HCT116 (cell line): ENCODE measurements around the gene ELL2. TPM values are rescaled to one million over a fixed set of nuclear protein-coding genes. Genes with fewer than 3 reads are reported as not detected.

Experiments
- ATAC-seq: fragments of 200-7000 bp; cut with Tn5 transposase; 2 replicates; pipeline ENCODE4 v1.9.1; 2020; ENCODE audit warnings: mild to moderate bottlenecking, moderate library complexity
- BruUV-seq: library from RNA; stranded (reverse); fragments of 400-500 nt; replicated peaks from 2 replicates; lab custom pipeline; 2021; lab: Mats Ljungman, UMichigan
- CTCF ChIA-PET: fragments of 300-600 bp; sonication (Branson Sonifier 250); formaldehyde crosslinking; loops from one replicate; lab custom pipeline; 2021; ENCODE audit warnings: antibody characterized with exemption; lab: Charles Lee
- POLR2A ChIA-PET: fragments of 300-600, 350-600 bp; sonication (Branson Sonifier 250); formaldehyde crosslinking; loops from one replicate; lab custom pipeline; 2021; ENCODE audit warnings: antibody characterized with exemption; lab: Charles Lee
- RAD21 ChIA-PET, 2 experiments: fragments of 300-600 bp; sonication (Branson Sonifier 250); formaldehyde crosslinking; loops; one replicate each; lab custom pipeline; 2023; ENCODE audit warnings: low total read pairs in 2 of 2; ENCODE audit not compliant: uncharacterized antibody in 2 of 2, unreplicated experiment in 2 of 2, low non-redundant PET in 1 of 2; lab: Charles Lee
- DNase-seq: peaks from one replicate; pipeline ENCODE4 v3.0.0-alpha.2; 2010; ENCODE audit warnings: low read depth, low spot score
- H2AFZ ChIP-seq: fragments of 200-600 bp; shearing (Covaris generic), sonication (generic); 2 replicates; pipeline ENCODE4 v1.6.1; 2017; ENCODE audit warnings: low read depth, mixed run types, mixed read lengths, antibody characterized with exemption, low read length; ENCODE audit not compliant: poor library complexity, severe bottlenecking
- H3K27ac ChIP-seq: 2 replicates; pipeline ENCODE4 v1.5.1; 2012; ENCODE audit warnings: low read depth, low read length
- H3K27me3 ChIP-seq: fragments of 200-600 bp; sonication (generic); 2 replicates; pipeline ENCODE4 v1.6.1; 2016; ENCODE audit warnings: mixed run types, low read length, mixed read lengths; ENCODE audit not compliant: insufficient read depth
- H3K36me3 ChIP-seq, 2 experiments: fragments of 200-500 bp in 1 of 2; fragments of 200-600 bp in 1 of 2; sonication (Bioruptor generic) in 1 of 2; sonication (generic) in 1 of 2; 2 replicates each; pipeline versions ENCODE4 v1.5.1 to v1.6.1; 2014 to 2016; ENCODE audit warnings: low read length in 2 of 2, inconsistent platforms in 1 of 2, mixed read lengths in 1 of 2, mixed run types in 1 of 2; ENCODE audit not compliant: insufficient read depth in 2 of 2, control insufficient read depth in 1 of 2
- H3K4me1 ChIP-seq, 2 experiments: fragments of 200-600 bp in 1 of 2; sonication (generic) in 1 of 2; 2 replicates each; pipeline versions ENCODE4 v1.5.1 to v1.6.1; 2012 to 2017; ENCODE audit warnings: low read length in 2 of 2, inconsistent platforms in 1 of 2, mild to moderate bottlenecking in 1 of 2, mixed read lengths in 1 of 2, mixed run types in 1 of 2, moderate library complexity in 1 of 2; ENCODE audit not compliant: insufficient read depth in 2 of 2, control insufficient read depth in 1 of 2
- H3K4me2 ChIP-seq: fragments of 200-600 bp; sonication (generic); 2 replicates; pipeline ENCODE4 v1.6.1; 2017; ENCODE audit warnings: mixed run types, low read length, mixed read lengths
- H3K4me3 ChIP-seq, 2 experiments: fragments of 200-600 bp in 1 of 2; sonication (generic) in 1 of 2; replicated peaks in 1 of 2; 2 replicates each; pipeline ENCODE4 v1.5.1; 2011 to 2016; ENCODE audit warnings: low read length in 2 of 2, control low read depth in 1 of 2, low read depth in 1 of 2, mild to moderate bottlenecking in 1 of 2, mixed read lengths in 1 of 2, mixed run types in 1 of 2
- H3K79me2 ChIP-seq: fragments of 200-600 bp; sonication (generic); 2 replicates; pipeline ENCODE4 v1.6.1; 2017; ENCODE audit warnings: mild to moderate bottlenecking, mixed run types, low read length, moderate library complexity, mixed read lengths; ENCODE audit not compliant: insufficient read depth
- H3K9ac ChIP-seq: fragments of 200-600 bp; sonication (generic); 2 replicates; pipeline ENCODE4 v1.6.1; 2016; ENCODE audit warnings: low read length, mixed read lengths
- H3K9me2 ChIP-seq: fragments of 200-600 bp; sonication (generic), shearing (Covaris generic); 2 replicates; pipeline ENCODE4 v1.6.1; 2017; ENCODE audit warnings: mixed run types, mild to moderate bottlenecking, moderate library complexity; ENCODE audit not compliant: insufficient read depth
- H3K9me3 ChIP-seq, 2 experiments: fragments of 200-500 bp in 1 of 2; fragments of 200-600 bp in 1 of 2; sonication (Bioruptor generic) in 1 of 2; sonication (generic) in 1 of 2; 2 replicates each; pipeline ENCODE4 v1.6.1; 2014 to 2017; ENCODE audit warnings: low read length in 2 of 2, mixed read lengths in 2 of 2, inconsistent platforms in 1 of 2, low read depth in 1 of 2, mild to moderate bottlenecking in 1 of 2, mixed run types in 1 of 2, moderate library complexity in 1 of 2; ENCODE audit not compliant: control insufficient read depth in 1 of 2, insufficient read depth in 1 of 2
- H4K20me1 ChIP-seq: fragments of 200-600 bp; sonication (generic), shearing (Covaris generic); 2 replicates; pipeline ENCODE4 v1.6.1; 2017; ENCODE audit warnings: mixed run types, mild to moderate bottlenecking, moderate library complexity; ENCODE audit not compliant: insufficient read depth
- ATF3 ChIP-seq: IDR thresholded peaks from 2 replicates; pipeline ENCODE4 v1.6.1; 2012
- EGR1 ChIP-seq: IDR thresholded peaks from 2 replicates; pipeline ENCODE4 v1.6.1; 2012; ENCODE audit warnings: low read depth
- ELF1 ChIP-seq: IDR thresholded peaks from 2 replicates; pipeline ENCODE4 v1.6.1; 2012; ENCODE audit warnings: low read depth, borderline replicate concordance
- EZH2 ChIP-seq: fragments of 200-600 bp; sonication (generic); IDR thresholded peaks from 2 replicates; pipeline ENCODE4 v1.6.1; 2017; ENCODE audit warnings: antibody characterized with exemption, mixed run types
- EZH2phosphoT487 ChIP-seq: fragments of 200-600 bp; IDR thresholded peaks from 2 replicates; pipeline ENCODE4 v1.6.1; 2018; ENCODE audit warnings: antibody characterized with exemption, borderline replicate concordance
- JUND ChIP-seq: IDR thresholded peaks from 2 replicates; pipeline ENCODE4 v1.6.1; 2012
- POLR2A ChIP-seq: IDR thresholded peaks from 2 replicates; pipeline ENCODE4 v1.7.0; 2011; ENCODE audit warnings: borderline replicate concordance; ENCODE audit not compliant: insufficient read depth, insufficient read length; ENCODE audit errors: extremely low read depth
- POLR2AphosphoS5 ChIP-seq: IDR thresholded peaks from 2 replicates; pipeline ENCODE4 v1.6.1; 2011; ENCODE audit warnings: mild to moderate bottlenecking, low read depth, low read length, moderate library complexity
- RAD21 ChIP-seq: IDR thresholded peaks from 2 replicates; pipeline ENCODE4 v1.6.1; 2012; ENCODE audit warnings: low read depth, mild to moderate bottlenecking
- SIN3A ChIP-seq: IDR thresholded peaks from 2 replicates; pipeline ENCODE4 v1.6.1; 2012; ENCODE audit warnings: low read depth
- SP1 ChIP-seq: IDR thresholded peaks from 2 replicates; pipeline ENCODE4 v1.6.1; 2012; ENCODE audit warnings: low read depth
- YY1 ChIP-seq: IDR thresholded peaks from 2 replicates; pipeline ENCODE4 v1.6.1; 2011; ENCODE audit warnings: low read length, low read depth, moderate library complexity, mild to moderate bottlenecking; ENCODE audit not compliant: insufficient replicate concordance; ENCODE audit errors: extremely low read depth
- intact Hi-C: fragments of 100-400 bp; cut with micrococcal nuclease; formaldehyde crosslinking; loops from 2 replicates; pipeline ENCODE4 v1.10.0; 2022
- total RNA-seq: library from RNA; stranded (reverse); gene quantifications from one replicate; pipeline ENCODE4 v1.2.1, GENCODE V29; 2021; ENCODE audit not compliant: unreplicated experiment

ELL2 gene
- total RNA-seq, 1 experiment from 2014 or later, result 29.8 TPM

- H4K20me1 ChIP-seq, result no peaks in the 10 kb centered on the region
- H2AFZ ChIP-seq, result no peak overlapping the region
- no TSS peak for BruUV-seq
- TF ChIP-seq ATF3 (no peak), EGR1 (no peak), EZH2phosphoT487 (no peak), POLR2A (no peak), RAD21 (no peak)
- H3K79me2 ChIP-seq, result no peaks in the 10 kb centered on the region
- no peaks in the 10 kb centered on the region for H3K9me3 ChIP-seq
- no peak for DNase-seq
- ATAC-seq, result no peak
- H3K9me2 ChIP-seq, result no peaks in the 10 kb centered on the region
- H3K4me2 ChIP-seq, result no peak overlapping the region
- H3K36me3 ChIP-seq, result no peaks in the 10 kb centered on the region
- ChIA-PET RAD21 (no interaction called here), CTCF (no interaction called here), POLR2A (no interaction called here)
- H3K4me3 ChIP-seq, result no peak overlapping the region
- H3K27me3 ChIP-seq, result no peaks in the 10 kb centered on the region
- intact Hi-C loops, result no loop called here
- H3K4me1 ChIP-seq, result no peaks in the 10 kb centered on the region
- no peak overlapping the region for H3K9ac ChIP-seq
- H3K27ac ChIP-seq, result no peak overlapping the region
Measured at GRCh38 chr5:95936812-95937397, 24.7 kb downstream of the ELL2 start.

- H3K27ac ChIP-seq, result no peak overlapping the region
- no peaks in the 10 kb centered on the region for H3K9me2 ChIP-seq
- intact Hi-C loops, result no loop called here
- H3K4me2 ChIP-seq, result no peak overlapping the region
- no peaks in the 10 kb centered on the region for H3K27me3 ChIP-seq
- no TSS peak for BruUV-seq
- no peak overlapping the region for H3K4me3 ChIP-seq
- H3K36me3 ChIP-seq, result no peaks in the 10 kb centered on the region
- H2AFZ ChIP-seq, result no peak overlapping the region
- POLR2A ChIA-PET, result no interaction called here
- H3K9ac ChIP-seq, result no peak overlapping the region
- TF ChIP-seq YY1 (no peak), EZH2 (no peak), SIN3A (no peak), POLR2AphosphoS5 (no peak), SP1 (no peak), ATF3 (no peak), ELF1 (no peak), JUND (no peak), POLR2A (no peak), RAD21 (no peak)
- CTCF ChIA-PET, result no interaction called here
- RAD21 ChIA-PET, result no interaction called here
- H3K9me3 ChIP-seq, result no peaks in the 10 kb centered on the region
- no peaks in the 10 kb centered on the region for H4K20me1 ChIP-seq
- H3K79me2 ChIP-seq, result no peaks in the 10 kb centered on the region
- H3K4me1 ChIP-seq, result peaks cover 3 to 8% of the 10 kb centered on the region in 2 experiments; a peak in 3 of 4 replicates
- ATAC-seq, result no peak
- no peak for DNase-seq
Measured at GRCh38 chr5:95935553-95936100, 26.0 kb downstream of the ELL2 start.
